ENCODE results near the gene ISCA1.

DNA sequence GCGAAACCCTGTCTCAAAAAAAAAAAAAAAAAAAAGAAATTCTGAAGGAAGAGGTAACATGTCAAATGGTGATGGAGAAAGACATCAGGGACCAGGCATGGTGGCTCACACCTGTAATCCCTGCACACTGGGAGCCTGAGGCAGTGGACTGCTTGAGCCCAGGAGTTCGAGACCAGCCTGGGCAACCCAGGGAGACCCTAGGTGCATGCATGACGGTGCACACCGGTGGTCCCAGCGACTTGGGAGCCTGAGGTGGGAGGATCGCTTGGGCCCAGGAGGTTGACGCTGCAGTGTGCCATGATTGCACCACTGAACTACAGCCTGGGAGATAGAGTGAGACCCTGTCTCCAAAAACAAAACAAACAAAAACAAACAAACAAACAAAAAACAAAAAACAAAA lies 1.8 kb downstream of the ISCA1 start:
- TF ChIP-seq ZFP30 (CRISPR knock-in tag; IDR thresholded peaks at IDR 0.05) (no peak), ARNTL (CRISPR knock-in tag; IDR thresholded peaks at IDR 0.05; ENCODE audit: borderline replicate concordance, low read depth) (no peak), TOX (CRISPR knock-in tag; IDR thresholded peaks at IDR 0.05; ENCODE audit: borderline replicate concordance) (no peak), ZC3H10 (CRISPR knock-in tag; IDR thresholded peaks at IDR 0.05) (no peak), ISL1 (CRISPR knock-in tag; IDR thresholded peaks at IDR 0.05) (no peak)
- TF ChIP-seq, protein P1, sequence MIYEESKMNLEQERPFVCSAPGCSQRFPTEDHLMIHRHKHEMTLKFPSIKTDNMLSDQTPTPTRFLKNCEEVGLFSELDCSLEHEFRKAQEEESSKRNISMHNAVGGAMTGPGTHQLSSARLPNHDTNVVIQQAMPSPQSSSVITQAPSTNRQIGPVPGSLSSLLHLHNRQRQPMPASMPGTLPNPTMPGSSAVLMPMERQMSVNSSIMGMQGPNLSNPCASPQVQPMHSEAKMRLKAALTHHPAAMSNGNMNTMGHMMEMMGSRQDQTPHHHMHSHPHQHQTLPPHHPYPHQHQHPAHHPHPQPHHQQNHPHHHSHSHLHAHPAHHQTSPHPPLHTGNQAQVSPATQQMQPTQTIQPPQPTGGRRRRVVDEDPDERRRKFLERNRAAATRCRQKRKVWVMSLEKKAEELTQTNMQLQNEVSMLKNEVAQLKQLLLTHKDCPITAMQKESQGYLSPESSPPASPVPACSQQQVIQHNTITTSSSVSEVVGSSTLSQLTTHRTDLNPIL (CRISPR knock-in tag; IDR thresholded peaks at IDR 0.05; ENCODE audit: low read depth), result no peak

All from SK-N-SH treated with all-trans-retinoic acid at 6 μM for 48 hours (cell line).